Natural killer cell treated with Interleukin-12 subunit alpha and Interleukin-12 subunit beta and Interleukin-15 and Interleukin-18, amount 100 ng/mL, for 72 hours (primary cell): Measurements from ENCODE around the gene MATK. TPM values are rescaled to one million over a fixed set of nuclear protein-coding genes. Genes with fewer than 3 reads are reported as not detected.

ENCODE experiments used
- ATAC-seq, 2 donors: fragments of 150-1000 bp; cut with Tn5 transposase in 1 of 2; sonication (Bioruptor Pico), chemical (Tn5 transposase) in 1 of 2; 2 replicates each; pipeline ENCODE4 v1.10.0; 2021
- DNase-seq: peaks from one replicate; pipeline ENCODE4 v3.0.0; 2022; ENCODE audit warnings: low spot score
- H3K27ac Mint-ChIP-seq, 2 donors: 1 replicate in 1 of 2; 2 replicates in 1 of 2; pipeline ENCODE4 v1.8.0; 2022; ENCODE audit warnings: mixed read lengths in 2 of 2, mild to moderate bottlenecking in 1 of 2, moderate library complexity in 1 of 2
- H3K27me3 Mint-ChIP-seq, 2 donors: 1 replicate in 1 of 2; 2 replicates in 1 of 2; pipeline ENCODE4 v1.8.0; 2022; ENCODE audit warnings: mixed read lengths in 2 of 2
- H3K36me3 Mint-ChIP-seq: one replicate; pipeline ENCODE4 v1.8.0; 2022; ENCODE audit warnings: mixed read lengths
- H3K4me1 Mint-ChIP-seq, 2 donors: 1 replicate in 1 of 2; 2 replicates in 1 of 2; pipeline ENCODE4 v1.8.0; 2022; ENCODE audit warnings: low read depth in 2 of 2, mixed read lengths in 2 of 2, mild to moderate bottlenecking in 1 of 2
- H3K4me3 Mint-ChIP-seq: one replicate; pipeline ENCODE4 v1.8.0; 2022; ENCODE audit warnings: mixed read lengths
- H3K9me3 Mint-ChIP-seq: 2 replicates; pipeline ENCODE4 v1.8.0; 2022; ENCODE audit warnings: mixed read lengths
- total RNA-seq, 2 donors: library from RNA; stranded (reverse); gene quantifications; one replicate each; pipeline ENCODE4 v1.2.3, GENCODE V29; 2022

Gene MATK
- total RNA-seq, 2 donors from 2014 or later, result 58.5 to 61.9 TPM

GRCh38 chr19:3809881-3810707 is 23.9 kb upstream of the MATK start:
- Mint-ChIP-seq H3K27ac (peak overlapping the region; percentile 61 to 99), H3K4me1 (peaks cover 51 to 63% of the 10 kb centered on the region in 2 donors), H3K9me3 (peaks cover 4% of the 10 kb centered on the region), H3K4me3 (no peak overlapping the region), H3K36me3 (no peaks in the 10 kb centered on the region), H3K27me3 (no peaks in the 10 kb centered on the region)
- DNase-seq (peak; percentile 81), ATAC-seq (peak; percentile 8 to 21)

DNA sequence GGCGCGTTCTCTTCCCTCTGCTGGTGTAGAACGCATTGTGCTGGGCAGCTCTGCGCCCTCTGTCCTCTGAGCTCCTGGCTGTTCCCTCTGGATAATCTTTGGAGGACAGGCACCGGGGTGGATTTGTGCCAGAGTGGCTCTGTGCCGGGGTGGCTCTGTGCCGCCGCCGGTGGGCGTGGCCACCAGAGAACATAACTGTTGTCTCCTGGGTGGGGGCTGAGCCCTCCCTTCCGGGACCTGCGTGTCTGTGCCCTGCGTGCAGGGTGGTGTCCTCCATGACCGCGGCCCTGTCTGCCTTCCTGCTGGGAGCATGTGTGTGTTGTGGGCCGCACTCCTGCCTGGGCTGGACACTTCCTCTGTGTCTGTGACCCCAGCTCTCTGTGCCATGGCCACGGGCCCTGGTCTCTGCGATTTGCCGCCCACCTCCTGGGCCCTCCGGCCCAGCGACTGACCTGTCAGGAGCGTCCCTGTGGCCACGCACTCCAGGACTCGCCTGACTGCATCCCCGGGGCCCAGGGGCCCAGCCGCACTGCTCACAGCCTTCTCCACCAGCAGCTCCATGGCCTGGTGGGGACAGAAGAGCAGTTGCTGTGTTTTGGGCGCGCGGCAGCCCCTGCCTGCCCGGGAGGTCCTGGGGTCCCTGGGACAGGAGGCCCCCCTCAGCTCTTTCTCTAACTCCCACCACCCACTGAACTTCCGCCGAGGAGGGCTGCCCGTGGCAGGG is 22.4 kb upstream of the MATK start:
- Mint-ChIP-seq H3K27me3 (no peaks in the 10 kb centered on the region), H3K4me1 (peaks cover 44 to 57% of the 10 kb centered on the region in 2 donors), H3K4me3 (peak overlapping the region; percentile 25), H3K27ac (peak overlapping the region; percentile 53 to 71), H3K36me3 (no peaks in the 10 kb centered on the region), H3K9me3 (peaks cover 4% of the 10 kb centered on the region)
- no peak for DNase-seq
- no peak for ATAC-seq

GRCh38 chr19:3807574-3808354 is 21.6 kb upstream of the MATK start:
- Mint-ChIP-seq H3K4me3 (peak overlapping the region; percentile 25), H3K9me3 (peaks cover 4% of the 10 kb centered on the region), H3K27ac (peak overlapping the region; percentile 53 to 71), H3K4me1 (peaks cover 35 to 50% of the 10 kb centered on the region in 2 donors), H3K27me3 (no peaks in the 10 kb centered on the region), H3K36me3 (no peaks in the 10 kb centered on the region)
- ATAC-seq (no peak), DNase-seq (no peak)

DNA sequence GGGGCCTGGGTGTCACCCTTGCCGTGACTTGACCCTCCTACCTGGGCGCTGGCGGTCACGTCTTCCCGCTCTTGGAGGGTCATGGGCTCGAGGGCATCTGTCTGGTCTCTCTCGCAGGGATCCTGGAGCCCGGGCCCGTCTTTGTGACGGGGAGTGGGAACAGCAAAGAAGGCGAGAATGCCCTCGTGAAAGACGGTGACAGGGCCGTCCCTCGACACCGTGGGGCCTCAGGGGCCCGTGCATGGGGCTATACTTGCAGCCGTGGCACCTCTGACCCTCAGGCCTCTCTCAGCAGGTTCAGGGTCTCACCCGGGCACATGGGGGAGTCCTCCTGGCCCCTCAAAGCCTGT is 20.9 kb upstream of the MATK start:
- H3K4me3 Mint-ChIP-seq, result no peak overlapping the region
- H3K27me3 Mint-ChIP-seq, result no peaks in the 10 kb centered on the region
- peaks cover 29 to 43% of the 10 kb centered on the region in 2 donors for H3K4me1 Mint-ChIP-seq
- DNase-seq (no peak), ATAC-seq (no peak)
- H3K36me3 Mint-ChIP-seq, result no peaks in the 10 kb centered on the region
- peak overlapping the region in 1 of 2 donors; percentile 97 for H3K27ac Mint-ChIP-seq
- peaks cover 4% of the 10 kb centered on the region for H3K9me3 Mint-ChIP-seq

- DNase-seq (no peak), ATAC-seq (no peak)
- Mint-ChIP-seq H3K4me3 (no peak overlapping the region), H3K4me1 (peaks cover 29 to 50% of the 10 kb centered on the region in 2 donors), H3K36me3 (no peaks in the 10 kb centered on the region), H3K27ac (peak overlapping the region in 1 of 2 donors; percentile 84), H3K9me3 (peaks cover 4% of the 10 kb centered on the region), H3K27me3 (no peaks in the 10 kb centered on the region)
These were observed 19.7 kb upstream of the MATK start for GRCh38 chr19:3805859-3806258.

- H3K4me1 Mint-ChIP-seq, result peaks cover 35 to 51% of the 10 kb centered on the region in 2 donors
- DNase-seq (no peak), ATAC-seq (no peak)
- no peaks in the 10 kb centered on the region for H3K36me3 Mint-ChIP-seq
- H3K4me3 Mint-ChIP-seq, result no peak overlapping the region
- H3K27ac Mint-ChIP-seq, result no peak overlapping the region
- H3K9me3 Mint-ChIP-seq, result peaks cover 4% of the 10 kb centered on the region
- no peaks in the 10 kb centered on the region for H3K27me3 Mint-ChIP-seq
These were observed 18.2 kb upstream of the MATK start for GRCh38 chr19:3804429-3804828.

GRCh38 chr19:3803986-3804385 is 17.8 kb upstream of the MATK start:
- no peaks in the 10 kb centered on the region for H3K36me3 Mint-ChIP-seq
- no peak for ATAC-seq
- H3K27me3 Mint-ChIP-seq, result no peaks in the 10 kb centered on the region
- peaks cover 4% of the 10 kb centered on the region for H3K9me3 Mint-ChIP-seq
- H3K4me1 Mint-ChIP-seq, result peaks cover 39 to 53% of the 10 kb centered on the region in 2 donors
- H3K4me3 Mint-ChIP-seq, result no peak overlapping the region
- no peak for DNase-seq
- H3K27ac Mint-ChIP-seq, result peak overlapping the region in 1 of 2 donors; percentile 70

DNA sequence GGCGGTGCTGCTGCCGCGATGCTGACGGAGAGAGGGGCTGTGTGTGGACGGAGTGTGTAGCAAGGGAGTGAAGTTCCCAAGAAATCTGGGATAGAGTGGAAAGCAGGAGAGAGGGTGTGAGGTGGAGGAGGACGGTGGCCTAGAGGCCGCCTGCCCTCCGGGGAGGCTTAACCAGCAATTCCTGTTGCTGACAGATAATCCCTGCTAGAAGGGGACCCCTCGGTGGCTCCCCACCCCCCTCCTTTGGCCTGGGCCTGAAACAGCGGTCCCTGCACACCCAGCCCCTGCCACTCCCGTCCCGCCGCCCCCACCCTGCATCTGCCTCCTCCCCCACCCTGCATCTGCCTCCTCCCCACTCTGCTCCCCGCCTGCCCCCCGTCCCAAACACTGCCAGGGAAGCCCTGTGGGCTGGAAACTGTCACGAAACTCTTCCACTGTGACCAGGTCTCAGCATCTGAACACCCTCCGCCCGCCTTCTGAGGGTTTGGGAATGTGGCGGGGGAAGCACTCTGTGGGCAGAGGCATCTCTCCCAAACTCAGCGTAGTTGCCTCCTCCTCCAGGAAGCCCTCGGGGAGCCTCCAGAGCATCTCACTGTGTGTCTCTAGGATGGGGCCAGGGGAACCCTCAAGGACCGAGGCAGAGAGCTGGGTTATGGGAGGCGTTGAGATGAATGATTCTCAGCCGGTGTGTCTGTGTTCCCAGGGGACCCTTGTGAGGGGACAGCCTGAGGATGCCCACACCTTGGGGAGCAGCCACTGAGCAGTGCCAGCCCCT is 17.1 kb upstream of the MATK start:
- Mint-ChIP-seq H3K4me3 (no peak overlapping the region), H3K36me3 (peaks cover 1% of the 10 kb centered on the region), H3K9me3 (peaks cover 4% of the 10 kb centered on the region), H3K27me3 (no peaks in the 10 kb centered on the region), H3K4me1 (peaks cover 38 to 50% of the 10 kb centered on the region in 2 donors), H3K27ac (peak overlapping the region in 1 of 2 donors; percentile 70)
- no peak for DNase-seq
- ATAC-seq, result no peak

GRCh38 chr19:3801412-3802096 is 15.4 kb upstream of the MATK start:
- Mint-ChIP-seq H3K27me3 (no peaks in the 10 kb centered on the region), H3K9me3 (peaks cover 4% of the 10 kb centered on the region), H3K36me3 (peaks cover 13% of the 10 kb centered on the region), H3K4me1 (peaks cover 37 to 41% of the 10 kb centered on the region in 2 donors), H3K27ac (no peak overlapping the region), H3K4me3 (peak overlapping the region; percentile 61)
- peak; percentile 73 to 82 for ATAC-seq
- DNase-seq, result peak; percentile 80

DNA sequence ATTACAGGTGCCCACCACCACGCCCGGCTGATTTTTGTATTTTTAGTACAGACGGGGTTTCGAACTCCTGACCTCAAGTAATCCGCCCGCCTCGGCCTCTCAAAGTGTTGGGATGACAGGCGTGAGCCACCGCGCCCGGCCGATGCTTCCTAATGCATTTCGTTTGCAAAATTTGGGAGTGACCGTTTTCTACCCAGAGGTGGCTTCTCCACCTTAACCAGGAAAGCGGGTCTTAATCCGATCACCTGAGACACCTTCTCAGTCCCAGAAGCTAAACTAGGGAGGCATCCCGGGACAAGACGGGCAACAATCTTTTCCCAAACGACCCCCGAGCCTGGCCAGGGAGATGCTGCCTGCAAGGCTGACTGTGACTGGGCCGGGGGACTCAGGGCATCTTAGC is 14.8 kb upstream of the MATK start:
- Mint-ChIP-seq H3K27ac (no peak overlapping the region), H3K4me1 (peaks cover 37 to 42% of the 10 kb centered on the region in 2 donors), H3K9me3 (peaks cover 6% of the 10 kb centered on the region)

DNA sequence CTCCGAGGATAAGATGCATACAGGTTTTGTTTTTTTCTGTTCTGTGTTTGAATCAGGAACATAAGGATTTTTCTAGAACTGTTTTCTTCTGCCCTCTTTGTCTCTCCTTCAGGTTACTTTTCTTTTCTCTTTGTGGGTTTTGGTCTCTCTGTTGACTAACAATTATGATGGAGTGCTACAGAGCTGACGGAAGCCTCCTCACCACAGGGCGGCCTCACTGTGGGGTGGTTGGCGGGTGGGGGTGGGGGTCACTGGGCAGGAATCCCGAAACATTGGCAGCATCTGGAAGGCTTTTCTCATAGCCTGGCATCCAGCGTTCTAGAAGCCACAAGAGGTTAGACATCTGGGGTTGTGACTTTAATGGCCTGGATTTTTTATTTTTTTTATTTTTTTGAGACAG is 12.0 kb upstream of the MATK start:
- DNase-seq, result no peak
- Mint-ChIP-seq H3K27ac (peak overlapping the region; percentile 75 to 81), H3K4me1 (peaks cover 30 to 38% of the 10 kb centered on the region in 2 donors), H3K9me3 (peaks cover 6% of the 10 kb centered on the region), H3K36me3 (peaks cover 15% of the 10 kb centered on the region), H3K27me3 (no peaks in the 10 kb centered on the region), H3K4me3 (peak overlapping the region; percentile 81)
- peak; percentile 87 to 90 for ATAC-seq

More for the DNA sequence above, 14.8 kb upstream of the MATK start:
- peaks cover 15% of the 10 kb centered on the region for H3K36me3 Mint-ChIP-seq
- H3K27me3 Mint-ChIP-seq, result no peaks in the 10 kb centered on the region
- H3K4me3 Mint-ChIP-seq, result peak overlapping the region; percentile 61
- ATAC-seq (no peak), DNase-seq (no peak)

- DNase-seq (no peak), ATAC-seq (no peak)
- Mint-ChIP-seq H3K4me3 (peak overlapping the region; percentile 14), H3K27ac (peak overlapping the region in 1 of 2 donors; percentile 2), H3K36me3 (peaks cover 15% of the 10 kb centered on the region), H3K27me3 (no peaks in the 10 kb centered on the region), H3K9me3 (peaks cover 6% of the 10 kb centered on the region), H3K4me1 (peaks cover 40 to 42% of the 10 kb centered on the region in 2 donors)
These were observed 10.2 kb upstream of the MATK start for GRCh38 chr19:3796358-3796757.
